ENCODE data around the gene SLC35F2. TPM values are rescaled to one million over a fixed set of nuclear protein-coding genes. Genes with fewer than 3 reads are reported as not detected.

The SLC35F2 gene
- total and polyA plus RNA-seq, 2 of the 4 experiments (the other 2 are of a cell fraction): 4.9 to 15.4 TPM

- no peak overlapping the region for H4K8ac ChIP-seq (ENCODE audit: low read depth in 2 of 2, low read length in 2 of 2)
- H3K9me3 ChIP-seq (ENCODE audit: control insufficient read depth, insufficient read depth, low read length): no peaks in the 10 kb centered on the region
- H4K91ac ChIP-seq (ENCODE audit: insufficient read depth, low read depth, low read length): no peak overlapping the region
- no CpG with 5 or more reads among the region's 7 CpGs for WGBS, 2 experiments (ENCODE audit: extremely low coverage in 2 of 2, insufficient read length in 1 of 2)
- no peak overlapping the region for H3K23ac ChIP-seq (ENCODE audit: low read depth, low read length)
- H3K4me1 ChIP-seq (ENCODE audit: control insufficient read depth, insufficient read depth, low read length): no peaks in the 10 kb centered on the region
- no peak overlapping the region for H3K56ac ChIP-seq (ENCODE audit: extremely low read depth, insufficient read depth, low read length)
- no peak overlapping the region for H2BK5ac ChIP-seq (ENCODE audit: low read depth, low read length, poor library complexity, severe bottlenecking)
- DNase-seq (no peak), ATAC-seq (ENCODE audit: low read depth) (no peak)
- peaks cover 2% of the 10 kb centered on the region; the same call in 1 of the 2 replicates for H3K27me3 ChIP-seq (ENCODE audit: control insufficient read depth, insufficient read depth, low read length)
- no peak overlapping the region for H3K4ac ChIP-seq (ENCODE audit: low read depth, low read length)
- H4K5ac ChIP-seq (ENCODE audit: low read depth, low read length): no peak overlapping the region
- TF ChIP-seq MAZ (IDR thresholded peaks at IDR 0.05; ENCODE audit: borderline replicate concordance, low read depth, low read length): no peak
- peak; percentile 97 for TF ChIP-seq MAFK (IDR thresholded peaks at IDR 0.05; ENCODE audit: low read depth, low read length)
- H3K18ac ChIP-seq (ENCODE audit: low read depth, low read length): no peak overlapping the region
- dilution Hi-C loops (cut with HindIII; ENCODE audit: low sequenced_read_pairs, unreplicated experiment): no loop called here
- H3K79me1 ChIP-seq (ENCODE audit: low read depth in 1 of 2, low read length in 2 of 2): no peaks in the 10 kb centered on the region
- H3K9me1 ChIP-seq (ENCODE audit: insufficient read depth, low read length): no peaks in the 10 kb centered on the region
- H3K9ac ChIP-seq (ENCODE audit: low read depth, low read length): no peak overlapping the region
- no peak overlapping the region for H2BK120ac ChIP-seq (ENCODE audit: low read depth, low read length)
- in situ Hi-C loops (cut with MboI; ENCODE audit: low sequenced_read_pairs): loop anchor here (10.0 kb wide), 1 partner anchor 204 kb away; no protein-coding TSS in a partner anchor
- BruUV-seq (replicated peaks): no TSS peak
- H3K4me2 ChIP-seq (ENCODE audit: low read depth, low read length): no peak overlapping the region
- no peak overlapping the region for H2BK15ac ChIP-seq (ENCODE audit: low read depth, low read length)
- H3K27ac ChIP-seq (ENCODE audit: insufficient read depth, low read length): no peak overlapping the region
- no peaks in the 10 kb centered on the region for H3K36me3 ChIP-seq (ENCODE audit: control insufficient read depth, insufficient read depth, low read length)
- ChIA-PET CTCF (no interaction called here), POLR2A (ENCODE audit: unreplicated experiment) (no interaction called here)
- H2AK9ac ChIP-seq (replicated peaks; ENCODE audit: low read depth, low read length, poor library complexity): no peak overlapping the region
- H2AK5ac ChIP-seq (ENCODE audit: low read depth, low read length): no peak overlapping the region
- intact Hi-C loops (cut with micrococcal nuclease): no loop called here
- no peak overlapping the region for H3K4me3 ChIP-seq (ENCODE audit: insufficient read depth, low read depth, low read length)
- no peaks in the 10 kb centered on the region for H4K20me1 ChIP-seq (ENCODE audit: insufficient read depth, low read length)
- H2BK20ac ChIP-seq (ENCODE audit: low read depth, low read length): no peak overlapping the region
- no peak overlapping the region for H3K14ac ChIP-seq (replicated peaks; ENCODE audit: low read depth, low read length)
- no peak overlapping the region for H2AFZ ChIP-seq (replicated peaks; ENCODE audit: low read length, poor library complexity)
Observed at GRCh38 chr11:107778839-107779517, 79.6 kb downstream of the SLC35F2 start.

Measured in IMR-90 (cell line).